HEK293 (cell line): ENCODE results near the gene EFEMP2.

Source experiments
- FEZF1 ChIP-seq: fragments of 450-650 bp; formaldehyde crosslinking; IDR thresholded peaks from 2 replicates; pipeline ENCODE4 v1.5.1; 2016; ENCODE audit warnings: missing biosample characterization, missing genetic modification characterization
- GFI1B ChIP-seq: fragments of 450-650 bp; formaldehyde crosslinking; IDR thresholded peaks from 2 replicates; pipeline ENCODE4 v1.5.1; 2016; ENCODE audit warnings: missing biosample characterization, missing genetic modification characterization
- GLIS1 ChIP-seq: fragments of 450-650 bp; formaldehyde crosslinking; IDR thresholded peaks from 2 replicates; pipeline ENCODE4 v1.5.1; 2016; ENCODE audit warnings: missing biosample characterization, missing genetic modification characterization
- HOXC10 ChIP-seq: sonication (generic); formaldehyde crosslinking; IDR thresholded peaks from 2 replicates; pipeline ENCODE4 v1.8.1; 2023; ENCODE audit warnings: mild to moderate bottlenecking, missing genetic modification reagents
- INSM2 ChIP-seq: fragments of 450-650 bp; formaldehyde crosslinking; IDR thresholded peaks from 2 replicates; pipeline ENCODE4 v1.5.1; 2016; ENCODE audit warnings: missing biosample characterization, missing genetic modification characterization
- KLF7 ChIP-seq: fragments of 450-650 bp; formaldehyde crosslinking; IDR thresholded peaks from 2 replicates; pipeline ENCODE4 v1.5.1; 2016; ENCODE audit warnings: missing biosample characterization, missing genetic modification characterization, borderline replicate concordance
- MYNN ChIP-seq: fragments of 450-650 bp; formaldehyde crosslinking; IDR thresholded peaks from 2 replicates; pipeline ENCODE4 v1.5.1; 2016; ENCODE audit warnings: missing biosample characterization, missing genetic modification characterization, borderline replicate concordance
- OVOL3 ChIP-seq: fragments of 450-650 bp; formaldehyde crosslinking; IDR thresholded peaks from 2 replicates; pipeline ENCODE4 v1.5.1; 2016; ENCODE audit warnings: missing biosample characterization, missing genetic modification characterization
- PBX3 ChIP-seq: sonication (generic); formaldehyde crosslinking; IDR thresholded peaks from 2 replicates; pipeline ENCODE4 v1.8.1; 2022; ENCODE audit warnings: mild to moderate bottlenecking, moderate library complexity, missing genetic modification reagents
- PRDM4 ChIP-seq: fragments of 450-650 bp; formaldehyde crosslinking; IDR thresholded peaks from 2 replicates; pipeline ENCODE4 v1.5.1; 2017; ENCODE audit warnings: missing biosample characterization, missing genetic modification characterization
- SALL2 ChIP-seq: fragments of 450-650 bp; formaldehyde crosslinking; IDR thresholded peaks from 2 replicates; pipeline ENCODE4 v1.5.0; 2017; ENCODE audit warnings: missing biosample characterization, mild to moderate bottlenecking, missing genetic modification characterization, borderline replicate concordance
- SCRT2 ChIP-seq: fragments of 450-650 bp; formaldehyde crosslinking; IDR thresholded peaks from 2 replicates; pipeline ENCODE4 v1.5.1; 2016; ENCODE audit warnings: missing biosample characterization, missing genetic modification characterization
- SETDB1 ChIP-seq: IDR thresholded peaks from one replicate; pipeline ENCODE4 v1.6.1; 2017; ENCODE audit warnings: mild to moderate bottlenecking, low read length, moderate library complexity, mixed read lengths; ENCODE audit not compliant: insufficient read length
- ZEB2 ChIP-seq: fragments of 450-650 bp; formaldehyde crosslinking; IDR thresholded peaks from 2 replicates; pipeline ENCODE4 v1.5.1; 2016; ENCODE audit warnings: missing biosample characterization, missing genetic modification characterization
- ZFP69B ChIP-seq: fragments of 450-650 bp; formaldehyde crosslinking; IDR thresholded peaks from 2 replicates; pipeline ENCODE4 v1.5.1; 2016; ENCODE audit warnings: missing biosample characterization, missing genetic modification characterization
- ZNF133 ChIP-seq: fragments of 450-650 bp; formaldehyde crosslinking; IDR thresholded peaks from 2 replicates; pipeline ENCODE4 v1.5.1; 2016; ENCODE audit warnings: missing biosample characterization, missing genetic modification characterization
- ZNF146 ChIP-seq: fragments of 450-650 bp; formaldehyde crosslinking; IDR thresholded peaks from 2 replicates; pipeline ENCODE4 v1.5.1; 2016; ENCODE audit warnings: missing biosample characterization, missing genetic modification characterization
- ZNF155 ChIP-seq: fragments of 450-650 bp; formaldehyde crosslinking; IDR thresholded peaks from 2 replicates; pipeline ENCODE4 v1.5.1; 2016; ENCODE audit warnings: missing biosample characterization, missing genetic modification characterization
- ZNF16 ChIP-seq: fragments of 450-650 bp; formaldehyde crosslinking; IDR thresholded peaks from 2 replicates; pipeline ENCODE4 v1.5.1; 2016; ENCODE audit warnings: low read depth, missing biosample characterization, missing genetic modification characterization
- ZNF169 ChIP-seq: fragments of 450-650 bp; formaldehyde crosslinking; IDR thresholded peaks from 2 replicates; pipeline ENCODE4 v1.5.1; 2016; ENCODE audit warnings: missing biosample characterization, missing genetic modification characterization
- ZNF274 ChIP-seq, 2 experiments: fragments of 200-500 bp in 1 of 2; fragments of 450-650 bp in 1 of 2; sonication (Bioruptor generic) in 1 of 2; formaldehyde crosslinking in 1 of 2; IDR thresholded peaks; 2 replicates each; pipeline versions ENCODE4 v1.5.1 to v1.6.1; 2014 to 2016; ENCODE audit warnings: borderline replicate concordance in 1 of 2, inconsistent platforms in 1 of 2, low read length in 1 of 2, missing biosample characterization in 1 of 2, missing genetic modification characterization in 1 of 2
- ZNF324 ChIP-seq: fragments of 450-650 bp; formaldehyde crosslinking; IDR thresholded peaks from 2 replicates; pipeline ENCODE4 v1.5.1; 2016; ENCODE audit warnings: missing biosample characterization, missing genetic modification characterization
- ZNF366 ChIP-seq: fragments of 450-650 bp; formaldehyde crosslinking; conservative IDR thresholded peaks from 2 replicates; pipeline ENCODE4 v1.5.1; 2016; ENCODE audit warnings: missing biosample characterization, missing genetic modification characterization
- ZNF521 ChIP-seq: fragments of 450-650 bp; formaldehyde crosslinking; IDR thresholded peaks from 2 replicates; pipeline ENCODE4 v1.5.1; 2017; ENCODE audit warnings: missing biosample characterization, mild to moderate bottlenecking, missing genetic modification characterization
- ZNF530 ChIP-seq: fragments of 450-650 bp; formaldehyde crosslinking; IDR thresholded peaks from 2 replicates; pipeline ENCODE4 v1.5.1; 2016; ENCODE audit warnings: low read depth, missing biosample characterization, missing genetic modification characterization
- ZNF548 ChIP-seq: fragments of 450-650 bp; formaldehyde crosslinking; IDR thresholded peaks from 2 replicates; pipeline ENCODE4 v1.5.1; 2016; ENCODE audit warnings: missing biosample characterization, missing genetic modification characterization
- ZNF549 ChIP-seq: fragments of 450-650 bp; IDR thresholded peaks from 2 replicates; pipeline ENCODE4 v1.5.1; 2018; ENCODE audit warnings: missing biosample characterization, missing genetic modification characterization, mild to moderate bottlenecking, inconsistent platforms, moderate library complexity
- ZNF596 ChIP-seq: fragments of 450-650 bp; IDR thresholded peaks from 2 replicates; pipeline ENCODE4 v1.5.0; 2018; ENCODE audit warnings: missing biosample characterization, mild to moderate bottlenecking, missing genetic modification characterization, moderate library complexity
- ZNF692 ChIP-seq: fragments of 450-650 bp; formaldehyde crosslinking; IDR thresholded peaks from 2 replicates; pipeline ENCODE4 v1.5.1; 2016; ENCODE audit warnings: missing biosample characterization, missing genetic modification characterization
- ZNF704 ChIP-seq: fragments of 450-650 bp; formaldehyde crosslinking; IDR thresholded peaks from 2 replicates; pipeline ENCODE4 v1.5.1; 2016; ENCODE audit warnings: missing biosample characterization, missing genetic modification characterization
- ZNF747 ChIP-seq: fragments of 450-650 bp; formaldehyde crosslinking; IDR thresholded peaks from 2 replicates; pipeline ENCODE4 v1.5.1; 2016; ENCODE audit warnings: missing biosample characterization, missing genetic modification characterization
- ZNF830 ChIP-seq: fragments of 450-650 bp; IDR thresholded peaks from 2 replicates; pipeline ENCODE4 v1.5.0; 2018; ENCODE audit warnings: missing biosample characterization, missing genetic modification characterization, low read depth, mild to moderate bottlenecking, moderate library complexity
- ZSCAN30 ChIP-seq: fragments of 450-650 bp; IDR thresholded peaks from 2 replicates; pipeline ENCODE4 v1.5.1; 2018; ENCODE audit warnings: missing biosample characterization, mild to moderate bottlenecking, missing genetic modification characterization, moderate library complexity

EFEMP2 gene

GRCh38 chr11:65919141-65919572 is 46.6 kb upstream of the EFEMP2 start, which contains the start of gene DRAP1 (continued):
- no peak for TF ChIP-seq ZNF704
- peak; percentile 89 for TF ChIP-seq ZNF324 (tag by site-specific recombination)
- TF ChIP-seq INSM2 (tag by site-specific recombination) = no peak
- peak; percentile 85; the same call in 1 of the 2 replicates for TF ChIP-seq ZNF692 (tag by site-specific recombination)
- no peak for TF ChIP-seq ZNF747
- TF ChIP-seq ZSCAN30 (tag by site-specific recombination) = peak; percentile 90
- no peak for TF ChIP-seq ZNF366
- no peak for TF ChIP-seq KLF7 (tag by site-specific recombination)
- TF ChIP-seq ZNF133 = no peak
- no peak for TF ChIP-seq OVOL3 (tag by site-specific recombination)
- peak; percentile 29 for TF ChIP-seq PBX3
- no peak for TF ChIP-seq GFI1B (tag by site-specific recombination)
- TF ChIP-seq ZNF155 = no peak
- no peak for TF ChIP-seq ZNF146 (tag by site-specific recombination)
- no peak for TF ChIP-seq SETDB1
- no peak for TF ChIP-seq SCRT2 (tag by site-specific recombination)
- TF ChIP-seq FEZF1 (tag by site-specific recombination) = no peak
- TF ChIP-seq ZNF548 = no peak
- TF ChIP-seq ZNF596 (tag by site-specific recombination) = peak; percentile 69
- TF ChIP-seq MYNN = no peak
- peak; percentile 41; the same call in 1 of the 2 replicates for TF ChIP-seq GLIS1 (tag by site-specific recombination)
- TF ChIP-seq ZFP69B (tag by site-specific recombination) = peak; percentile 81
- no peak for TF ChIP-seq ZNF521 (tag by site-specific recombination)
- TF ChIP-seq ZNF530 (tag by site-specific recombination) = no peak
- peak; percentile 30; the same call in 1 of the 2 replicates for TF ChIP-seq PRDM4
- no peak for TF ChIP-seq ZNF274 (IDR thresholded peaks at IDR 0.05; ENCODE audit: low read length)
- TF ChIP-seq ZNF274 (tag by site-specific recombination; IDR thresholded peaks at IDR 0.05; ENCODE audit: borderline replicate concordance) = no peak
- TF ChIP-seq ZEB2 (tag by site-specific recombination) = no peak; the same call in 1 of the 2 replicates
- no peak for TF ChIP-seq HOXC10 (CRISPR knock-in tag)
- TF ChIP-seq ZNF549 (tag by site-specific recombination) = no peak; the same call in 1 of the 2 replicates
- 0 out of 2 replicates have a peak, but pooled peaks have one; percentile 51 for TF ChIP-seq SALL2
- TF ChIP-seq ZNF169 (tag by site-specific recombination) = no peak
- peak; percentile 81 for TF ChIP-seq ZNF830 (tag by site-specific recombination)
- no peak for TF ChIP-seq ZNF16 (tag by site-specific recombination)
